Measurements from ENCODE around the gene MARCHF2. TPM values are rescaled to one million over a fixed set of nuclear protein-coding genes. Genes with fewer than 3 reads are reported as not detected.

MARCHF2 gene
- polyA plus RNA-seq, 1 of the 3 experiments (the other 2 are of a cell fraction): 57.2 TPM

GRCh38 chr19:8444677-8445487 is 31.8 kb downstream of the MARCHF2 start, which contains the start of gene HNRNPM (continued):
- no peak for TF ChIP-seq RCOR1 (IDR thresholded peaks at IDR 0.05; ENCODE audit: low read length)
- TF ChIP-seq MXI1 (IDR thresholded peaks at IDR 0.05; ENCODE audit: low read depth, low read length): peak; percentile 66
- no peak for TF ChIP-seq FOSL2 (IDR thresholded peaks at IDR 0.05; ENCODE audit: borderline replicate concordance, low read depth)
- no peak for TF ChIP-seq RFX5 (IDR thresholded peaks at IDR 0.05; ENCODE audit: low read length)
- peak; percentile 92 for TF ChIP-seq NRF1 (IDR thresholded peaks at IDR 0.05; ENCODE audit: low read depth, low read length)
- no peak for TF ChIP-seq RXRA (IDR thresholded peaks at IDR 0.05; ENCODE audit: borderline replicate concordance, low read depth)
- TF ChIP-seq USF2 (IDR thresholded peaks at IDR 0.05; ENCODE audit: borderline replicate concordance, low read depth, low read length): peak; percentile 90
- TF ChIP-seq GATA2 (CRISPR knock-in tag; IDR thresholded peaks at IDR 0.05): no peak
- TF ChIP-seq POLR2AphosphoS5 (IDR thresholded peaks at IDR 0.05; ENCODE audit: low read depth, low read length): peak; percentile 88
- TF ChIP-seq TAF1 (IDR thresholded peaks at IDR 0.05; ENCODE audit: borderline replicate concordance, low read depth, low read length): peak; percentile 96
- TF ChIP-seq TEAD4 (IDR thresholded peaks at IDR 0.05; ENCODE audit: borderline replicate concordance, insufficient read depth): no peak
- no peak for TF ChIP-seq ELF1 (IDR thresholded peaks at IDR 0.05)
- TF ChIP-seq JUND (IDR thresholded peaks at IDR 0.05): no peak

DNA sequence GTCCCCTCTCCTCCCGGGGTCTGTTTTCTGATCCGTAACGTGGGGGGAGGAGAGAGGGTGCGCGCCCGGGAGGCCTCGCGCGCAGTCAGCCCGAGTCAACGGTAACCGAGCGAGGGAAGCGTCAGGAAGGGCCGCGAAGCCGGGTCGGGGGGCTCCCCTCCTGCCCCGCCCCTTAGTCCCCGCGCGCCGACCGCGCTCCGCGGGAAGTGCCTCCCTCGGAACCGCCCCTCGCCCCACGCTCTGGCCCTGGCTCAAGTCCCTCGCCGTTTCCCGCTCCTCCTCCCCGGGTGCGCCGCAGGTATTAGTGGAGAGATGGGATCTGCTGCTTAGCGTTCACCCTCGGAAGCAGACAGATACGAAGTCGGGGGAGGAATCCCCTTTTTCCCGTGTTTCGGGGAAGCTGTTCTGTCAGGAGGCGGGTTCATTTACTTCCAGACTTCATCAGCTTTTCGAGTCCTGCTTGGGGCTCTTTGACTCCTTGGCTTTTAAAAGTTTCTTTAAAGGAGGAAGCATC is 32.4 kb downstream of the MARCHF2 start:
- Histone ChIP-seq H3K79me2 (ENCODE audit: insufficient read depth) (peaks cover 63% of the 10 kb centered on the region), H3K27ac (ENCODE audit: low read depth in 2 of 2, low read length in 1 of 2) (peak overlapping the region; percentile 74 to 87; a peak in 3 of 4 replicates), H2AFZ (ENCODE audit: low read depth) (no peak overlapping the region), H3K9me2 (no peaks in the 10 kb centered on the region), H3K36me3 (replicated peaks in 1 of 2; ENCODE audit: control insufficient read depth in 1 of 2, insufficient read depth in 2 of 2, low read length in 1 of 2) (peaks cover 16 to 21% of the 10 kb centered on the region in 2 experiments), H3K27me3 (ENCODE audit: insufficient read depth) (no peaks in the 10 kb centered on the region), H3K4me3 (ENCODE audit: low read depth in 2 of 2, low read length in 1 of 2) (peak overlapping the region; percentile 80 to 88), H3K4me1 (ENCODE audit: control insufficient read depth in 1 of 2, insufficient read depth in 2 of 2, low read depth in 1 of 2, low read length in 1 of 2) (peaks cover 16 to 17% of the 10 kb centered on the region in 2 experiments; a peak in 3 of 4 replicates), H3F3A (replicated peaks; ENCODE audit: insufficient read depth) (peaks cover 26% of the 10 kb centered on the region), H3K9ac (peak overlapping the region; percentile 99), H3K4me2 (peak overlapping the region; percentile 99), H4K20me1 (ENCODE audit: insufficient read depth) (peaks cover 50% of the 10 kb centered on the region), H3K9me3 (no peaks in the 10 kb centered on the region)
- ChIA-PET POLR2A (interaction anchor here (0.8 kb wide), 1 partner anchor 21 kb away, joined by 3 read pairs; no protein-coding TSS in a partner anchor), CTCF (interaction anchor here (1.6 to 2.4 kb wide), 3 partner anchors 12 to 92 kb away, joined by 7 read pairs; no protein-coding TSS in a partner anchor)
- no peak for TF ChIP-seq CHD2 (IDR thresholded peaks at IDR 0.05; ENCODE audit: low read length, partially characterized antibody)
- no peak for TF ChIP-seq USF2 (IDR thresholded peaks at IDR 0.05; ENCODE audit: borderline replicate concordance, low read depth, low read length)
- no peak for TF ChIP-seq RCOR1 (IDR thresholded peaks at IDR 0.05; ENCODE audit: low read length)
- TF ChIP-seq MXI1 (IDR thresholded peaks at IDR 0.05; ENCODE audit: low read depth, low read length): peak; percentile 69; the same call in 1 of the 2 replicates
- TF ChIP-seq, protein P1, sequence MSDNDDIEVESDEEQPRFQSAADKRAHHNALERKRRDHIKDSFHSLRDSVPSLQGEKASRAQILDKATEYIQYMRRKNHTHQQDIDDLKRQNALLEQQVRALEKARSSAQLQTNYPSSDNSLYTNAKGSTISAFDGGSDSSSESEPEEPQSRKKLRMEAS (IDR thresholded peaks at IDR 0.05; ENCODE audit: low read depth): peak; percentile 14; the same call in 1 of the 2 replicates
- TF ChIP-seq YY1 (IDR thresholded peaks at IDR 0.05; ENCODE audit: low read depth): no peak
- TF ChIP-seq RAD21 (IDR thresholded peaks at IDR 0.05; ENCODE audit: low read length): no peak
- no peak for TF ChIP-seq NRF1 (IDR thresholded peaks at IDR 0.05; ENCODE audit: low read depth, low read length)
- TF ChIP-seq, protein P2, sequence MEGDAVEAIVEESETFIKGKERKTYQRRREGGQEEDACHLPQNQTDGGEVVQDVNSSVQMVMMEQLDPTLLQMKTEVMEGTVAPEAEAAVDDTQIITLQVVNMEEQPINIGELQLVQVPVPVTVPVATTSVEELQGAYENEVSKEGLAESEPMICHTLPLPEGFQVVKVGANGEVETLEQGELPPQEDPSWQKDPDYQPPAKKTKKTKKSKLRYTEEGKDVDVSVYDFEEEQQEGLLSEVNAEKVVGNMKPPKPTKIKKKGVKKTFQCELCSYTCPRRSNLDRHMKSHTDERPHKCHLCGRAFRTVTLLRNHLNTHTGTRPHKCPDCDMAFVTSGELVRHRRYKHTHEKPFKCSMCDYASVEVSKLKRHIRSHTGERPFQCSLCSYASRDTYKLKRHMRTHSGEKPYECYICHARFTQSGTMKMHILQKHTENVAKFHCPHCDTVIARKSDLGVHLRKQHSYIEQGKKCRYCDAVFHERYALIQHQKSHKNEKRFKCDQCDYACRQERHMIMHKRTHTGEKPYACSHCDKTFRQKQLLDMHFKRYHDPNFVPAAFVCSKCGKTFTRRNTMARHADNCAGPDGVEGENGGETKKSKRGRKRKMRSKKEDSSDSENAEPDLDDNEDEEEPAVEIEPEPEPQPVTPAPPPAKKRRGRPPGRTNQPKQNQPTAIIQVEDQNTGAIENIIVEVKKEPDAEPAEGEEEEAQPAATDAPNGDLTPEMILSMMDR (IDR thresholded peaks at IDR 0.05): no peak
- no peak for TF ChIP-seq SMC3 (IDR thresholded peaks at IDR 0.05; ENCODE audit: low read depth, low read length)
- no peak for TF ChIP-seq MEF2A (IDR thresholded peaks at IDR 0.05; ENCODE audit: borderline replicate concordance, low read depth)
- no peak for TF ChIP-seq ZBTB33 (IDR thresholded peaks at IDR 0.05; ENCODE audit: borderline replicate concordance, low read depth)
- whole genome bisulfite sequencing (ENCODE audit: low lambda C conversion rate): 3% methylated on average over 8 of the region's 45 CpGs
- DNase-seq: peak; percentile 76
